HG03378 (cell line): ENCODE data around the gene KCTD18.

ENCODE experiments used
- ATAC-seq: cut with Tn5 transposase; IDR thresholded peaks from one replicate; pipeline ENCODE4 v1.9.1; 2021; ENCODE audit warnings: mild to moderate bottlenecking, moderate library complexity; ENCODE audit not compliant: unreplicated experiment

KCTD18 gene

DNA sequence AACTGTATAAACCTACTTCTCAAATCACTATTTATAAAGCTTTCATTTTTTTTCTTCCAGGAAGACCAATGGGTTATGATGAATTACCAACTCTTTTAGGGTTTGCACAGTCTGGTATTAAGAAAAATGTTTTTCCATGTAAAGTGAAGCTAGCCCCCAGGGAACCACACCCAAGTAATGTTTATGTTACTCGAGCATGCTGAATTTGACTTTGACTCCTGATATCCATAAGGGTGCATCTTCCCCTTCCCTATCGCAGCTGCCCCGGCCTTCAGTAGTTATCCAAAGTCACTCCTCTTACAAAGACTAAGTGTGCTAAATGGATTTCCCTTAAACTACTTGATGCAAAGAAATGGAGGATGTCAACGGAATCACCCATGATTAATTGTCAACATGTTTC lies 21.7 kb downstream of the KCTD18 start:
- no peak for ATAC-seq

DNA sequence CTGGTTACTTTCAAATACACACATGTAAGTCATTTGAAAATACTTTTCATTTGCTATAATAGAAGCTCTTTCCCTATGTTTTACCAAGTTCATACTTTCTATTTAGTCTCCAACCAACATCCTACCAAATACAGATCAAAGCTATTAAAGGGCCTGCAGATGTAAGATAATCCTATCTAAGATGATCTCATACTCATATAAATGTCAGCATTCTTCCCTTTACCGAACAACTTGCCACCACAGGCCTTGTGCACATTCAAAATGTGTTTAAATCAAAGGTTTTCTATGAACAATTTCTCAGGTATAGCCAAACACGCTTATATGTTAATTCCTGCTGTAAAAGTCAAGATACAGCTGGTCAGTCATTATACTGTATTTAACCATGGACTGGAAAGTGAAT lies 23.3 kb downstream of the KCTD18 start:
- ATAC-seq: no peak

GRCh38 chr2:200484934-200485333 lies 24.9 kb downstream of the KCTD18 start:
- no peak for ATAC-seq

DNA sequence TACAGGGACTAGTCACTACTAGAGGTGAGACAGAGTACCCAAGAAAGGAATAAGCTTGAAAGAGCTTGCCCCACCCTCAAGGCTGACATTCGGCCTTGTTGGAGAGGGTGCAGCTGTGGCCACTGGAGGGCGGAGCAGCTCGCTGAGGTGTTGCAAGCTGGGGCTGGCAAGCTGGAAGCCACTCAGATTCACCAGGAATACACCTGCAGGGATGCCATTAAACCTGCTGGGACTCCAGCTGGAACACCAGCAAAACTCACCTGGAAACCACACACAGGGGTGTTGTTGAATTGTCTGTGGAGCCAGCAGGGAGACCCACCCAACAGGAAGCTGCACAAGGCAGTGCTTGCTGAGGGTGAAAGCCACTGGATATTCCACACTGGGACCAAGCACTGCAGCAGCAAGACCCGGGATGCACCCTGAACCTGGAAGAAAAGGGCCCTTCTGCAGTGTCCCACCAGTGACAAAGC lies 26.1 kb downstream of the KCTD18 start:
- ATAC-seq: peak; percentile 40

GRCh38 chr2:200482194-200482593 lies 27.7 kb downstream of the KCTD18 start:
- ATAC-seq: peak; percentile 71

GRCh38 chr2:200479692-200480265 lies 30.1 kb downstream of the KCTD18 start:
- ATAC-seq: no peak

DNA sequence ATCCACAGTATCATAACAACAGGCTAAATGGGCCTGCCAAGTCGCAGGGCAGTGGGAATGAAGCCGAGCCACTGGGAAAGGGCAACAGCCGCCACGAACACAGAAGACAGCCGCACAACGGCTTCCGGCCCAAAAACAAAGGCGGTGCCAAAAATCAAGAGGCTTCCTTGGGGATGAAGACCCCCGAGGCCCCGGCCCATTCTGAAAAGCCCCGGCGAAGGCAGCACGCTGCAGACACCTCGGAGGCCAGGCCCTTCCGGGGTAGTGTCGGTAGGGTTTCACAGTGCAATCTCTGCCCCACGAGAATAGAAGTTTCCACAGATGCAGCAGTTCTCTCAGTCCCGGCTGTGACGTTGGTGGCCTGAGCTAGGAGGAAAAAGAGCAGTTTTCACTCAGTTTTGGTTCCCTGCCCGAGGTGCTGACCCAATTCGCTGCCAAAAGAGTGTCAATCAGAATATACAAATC lies 32.2 kb downstream of the KCTD18 start:
- ATAC-seq: no peak

DNA sequence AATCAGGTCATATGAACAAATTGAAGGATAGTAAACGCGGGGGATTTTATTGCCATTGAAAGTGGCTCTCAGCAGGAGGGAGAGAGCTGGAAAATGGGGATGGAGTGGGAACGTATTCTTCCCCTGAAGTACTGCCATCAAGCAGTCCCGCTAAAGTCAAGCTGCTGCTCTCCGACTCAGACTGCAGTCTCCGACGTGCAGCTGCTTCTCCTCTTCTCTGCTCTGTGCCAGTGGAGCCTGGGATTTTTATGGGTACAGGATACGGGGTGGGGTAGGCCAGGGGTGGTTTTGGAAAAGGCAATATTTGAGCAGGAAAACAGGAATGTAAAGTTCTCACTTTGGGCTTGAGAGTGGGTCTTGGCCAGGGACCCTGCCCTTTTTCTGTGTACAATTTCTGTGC lies 33.0 kb downstream of the KCTD18 start:
- no peak for ATAC-seq

DNA sequence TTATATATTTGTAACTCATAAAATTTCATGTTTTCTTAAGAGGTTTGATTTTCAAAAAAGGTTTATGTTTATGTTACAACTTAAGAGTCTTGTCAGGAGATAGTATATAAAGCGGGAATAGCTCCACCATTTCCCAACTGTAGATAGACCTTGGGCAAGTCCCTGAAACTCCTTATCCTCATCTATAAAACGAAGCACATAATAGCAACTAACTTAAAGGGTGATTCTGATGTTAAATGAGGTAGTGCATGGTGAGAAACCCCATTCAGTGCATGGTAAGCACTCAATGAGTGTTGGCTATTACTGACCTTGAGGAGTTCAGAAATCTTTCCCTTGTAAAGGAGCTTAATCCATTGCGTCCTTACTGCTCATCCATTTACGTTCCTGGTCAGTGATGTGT lies 34.1 kb downstream of the KCTD18 start:
- ATAC-seq: no peak

GRCh38 chr2:200472853-200473464 lies 36.9 kb downstream of the KCTD18 start:
- no peak for ATAC-seq

DNA sequence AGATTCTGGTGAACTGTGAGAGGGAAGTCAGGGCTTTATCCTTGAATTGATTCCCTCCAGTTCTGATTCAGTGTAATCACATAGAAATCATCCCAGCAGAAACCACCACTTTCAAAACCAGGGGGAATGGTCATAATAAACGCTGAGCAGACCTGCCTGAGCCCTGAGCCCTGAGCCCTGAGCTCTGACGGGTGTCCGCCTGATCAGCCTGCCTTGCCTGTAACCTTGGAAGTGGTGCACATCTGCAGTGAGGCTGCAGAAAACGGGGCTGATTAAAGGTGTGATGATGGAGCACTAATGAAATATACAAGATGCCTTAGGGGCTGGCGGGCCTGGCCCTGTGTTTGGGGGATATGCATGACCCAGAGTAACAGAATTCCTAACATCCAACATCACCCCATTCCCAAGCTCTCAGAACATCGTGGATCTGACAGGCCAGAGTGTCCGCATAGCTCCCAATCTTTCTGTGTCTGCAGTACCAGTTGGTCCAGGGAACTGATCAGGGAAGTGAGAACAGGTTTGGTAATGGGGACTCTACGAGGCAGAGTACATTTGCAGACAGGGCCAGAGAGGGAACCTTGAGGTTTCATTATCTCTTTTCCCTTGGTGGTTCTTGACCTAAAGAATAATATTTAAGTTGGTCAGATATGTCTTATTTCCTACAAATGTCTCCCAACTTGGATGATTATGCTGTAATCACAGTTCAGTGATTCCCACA lies 37.8 kb downstream of the KCTD18 start:
- ATAC-seq: peak; percentile 5

GRCh38 chr2:200471324-200471848 lies 38.5 kb downstream of the KCTD18 start:
- peak; percentile 93 for ATAC-seq

DNA sequence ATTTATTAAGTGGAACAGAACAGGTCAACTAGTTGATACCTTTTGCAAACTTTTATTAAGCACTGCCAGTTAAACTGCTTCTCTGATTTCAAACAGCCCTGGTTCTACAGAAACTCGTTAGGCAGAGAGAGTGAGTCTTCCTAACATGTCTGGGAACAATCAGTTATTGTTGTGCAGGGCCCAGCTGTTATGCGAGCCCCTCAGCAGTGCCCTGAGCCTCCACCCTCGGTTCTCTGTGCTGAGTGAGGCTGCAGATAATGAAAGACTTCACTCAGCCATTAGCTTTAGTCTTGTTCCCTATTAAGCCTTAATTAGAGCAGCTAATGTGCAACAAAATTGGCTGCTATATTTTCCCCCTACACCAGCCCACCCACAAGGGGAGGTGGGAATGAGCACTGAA lies 39.6 kb downstream of the KCTD18 start:
- no peak for ATAC-seq

DNA sequence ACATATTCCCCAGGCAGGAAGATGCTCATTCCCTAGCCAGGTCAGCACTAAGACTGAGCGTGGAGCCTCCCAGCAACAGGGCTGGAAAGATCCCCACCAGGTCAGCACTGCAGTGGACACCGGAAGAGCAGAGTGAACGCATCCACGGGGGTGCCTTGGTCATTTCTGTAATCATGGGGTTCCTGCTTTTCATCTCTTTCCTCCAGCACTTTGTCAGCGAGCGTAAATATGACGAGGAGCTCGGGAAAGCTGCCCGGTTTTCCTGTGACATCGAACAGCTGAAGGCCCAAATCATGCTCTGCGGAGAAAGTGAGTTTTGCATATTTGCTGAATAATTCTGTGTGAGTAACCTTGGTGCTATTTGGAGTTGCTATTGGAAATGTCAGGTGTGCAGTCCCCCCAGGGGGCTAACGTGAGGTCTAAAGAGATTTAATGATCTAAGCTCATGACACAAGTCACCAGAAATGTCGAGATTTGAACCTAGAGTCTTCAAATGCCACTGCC lies 40.1 kb downstream of the KCTD18 start:
- ATAC-seq: no peak

- ATAC-seq: no peak
Measured at GRCh38 chr2:200467806-200468681, 41.8 kb downstream of the KCTD18 start.

DNA sequence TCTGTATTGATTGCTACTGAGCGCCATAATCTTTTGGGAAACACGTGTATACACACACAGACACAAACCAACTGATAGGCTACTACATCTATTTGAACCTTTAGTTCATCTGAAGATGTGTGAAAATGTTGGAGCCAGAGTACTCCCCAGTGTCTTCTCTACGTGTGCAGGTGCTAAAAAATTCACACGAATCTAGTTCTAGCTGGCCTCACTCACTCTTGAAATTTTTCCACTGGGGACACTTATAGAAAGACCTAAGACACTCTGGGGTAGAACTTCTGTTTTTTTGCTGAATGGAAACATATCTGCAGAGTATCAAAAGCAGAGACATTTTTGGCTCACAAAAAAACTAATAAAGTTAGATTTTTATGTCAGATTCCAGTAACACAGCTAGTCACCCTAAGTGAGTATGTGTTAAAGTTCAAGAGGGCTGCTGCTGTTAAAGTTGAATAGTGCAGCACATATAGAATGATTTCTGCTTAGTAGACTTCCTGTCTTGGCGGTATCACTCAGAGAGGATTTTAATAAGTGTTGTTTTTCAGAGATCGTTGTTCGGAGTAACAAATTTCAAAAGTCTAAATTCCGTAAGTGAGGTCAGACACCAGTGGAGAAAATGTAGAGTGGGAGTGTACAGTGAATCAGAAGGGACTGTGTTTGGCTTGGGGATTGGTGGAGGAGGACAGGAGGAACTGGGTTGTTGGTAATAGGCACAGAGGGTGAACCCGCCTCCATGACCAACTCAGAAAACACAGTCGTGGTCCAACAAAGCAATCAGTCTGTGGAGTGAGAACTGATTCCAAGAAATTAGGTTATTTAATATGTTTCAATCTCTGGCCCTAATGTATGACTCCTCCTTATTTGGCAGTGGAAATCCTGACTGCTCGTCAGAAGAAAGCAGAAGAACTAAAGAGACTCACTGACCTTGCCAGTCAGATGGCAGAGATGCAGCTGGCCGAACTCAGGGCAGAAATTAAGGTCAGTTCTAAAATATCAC lies 43.1 kb downstream of the KCTD18 start:
- ATAC-seq: no peak

DNA sequence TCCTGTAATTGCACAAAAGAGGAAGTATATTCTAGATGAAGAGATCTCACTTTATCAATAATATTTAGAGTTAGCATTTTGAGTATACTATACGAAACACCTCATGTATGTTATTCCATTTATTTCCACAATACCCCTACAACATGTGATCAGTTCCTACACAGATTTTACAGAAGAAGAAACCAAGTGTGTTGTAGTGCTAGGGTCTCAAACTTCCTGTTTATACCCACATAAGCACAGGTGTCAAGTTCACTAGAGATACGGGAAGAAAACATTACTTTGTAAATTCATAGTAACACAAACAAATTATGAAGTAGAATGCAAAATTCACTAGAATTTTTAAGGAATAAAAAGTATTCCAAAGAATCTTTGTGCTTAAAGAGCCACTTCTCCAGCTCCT lies 46.4 kb downstream of the KCTD18 start:
- ATAC-seq: no peak

GRCh38 chr2:200461846-200462710 lies 47.8 kb downstream of the KCTD18 start:
- no peak for ATAC-seq

- ATAC-seq: no peak
Measured at GRCh38 chr2:200459101-200459500, 50.8 kb downstream of the KCTD18 start.
